ENCODE measurements around the gene SPC24. TPM values are rescaled to one million over a fixed set of nuclear protein-coding genes. Genes with fewer than 3 reads are reported as not detected.
"Not testable (repeated sequence)": the region's sequence is repeated elsewhere in the genome, so short reads cannot be mapped to it uniquely, and the experiment has no call there.

The SPC24 gene
- polyA plus RNA-seq, 1 donor from 2014 or later, result not detected

DNA sequence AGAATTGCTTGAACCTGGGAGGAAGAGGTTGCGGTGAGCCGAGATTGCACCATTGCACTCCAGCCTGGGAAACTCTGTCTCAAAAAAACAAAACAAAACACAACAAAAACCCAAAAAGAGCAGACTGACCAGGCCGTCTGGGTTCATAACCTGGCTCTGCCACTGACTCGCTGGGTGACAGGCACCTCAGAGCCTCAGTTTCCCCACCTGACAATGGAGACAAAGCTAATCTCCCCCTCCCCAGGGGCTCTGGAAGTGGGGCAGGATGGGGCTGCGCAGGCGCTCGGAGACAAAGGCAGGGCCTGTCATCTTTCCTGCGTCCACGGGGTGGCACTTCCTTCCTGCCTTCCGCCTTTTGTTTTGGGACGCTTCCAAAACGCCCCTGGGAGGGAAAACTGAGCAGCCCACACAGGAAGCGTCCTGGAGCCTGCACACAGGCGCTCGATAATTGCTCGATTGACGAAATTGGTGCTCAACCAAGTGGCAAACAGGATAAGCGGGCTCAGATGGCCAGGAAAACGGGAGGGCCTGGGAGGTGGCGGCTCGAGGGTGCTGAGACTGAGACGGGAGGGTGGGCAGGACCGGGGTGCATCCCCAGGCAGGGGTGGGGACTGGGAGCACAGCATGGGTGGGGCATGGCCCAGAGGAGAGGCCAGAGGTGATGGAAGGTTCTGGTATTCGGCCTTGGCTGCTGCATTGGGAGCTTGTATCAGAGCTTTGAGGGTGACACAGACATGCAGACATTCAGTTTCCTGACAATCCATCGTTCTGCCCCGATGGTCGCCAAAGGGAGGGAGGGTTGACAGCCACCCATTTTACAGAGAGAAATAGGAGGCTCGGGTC, 17.8 kb downstream of the SPC24 start:
- H3K9me3 Mint-ChIP-seq, result peaks cover 0 to 1% (median 0%) of the 10 kb centered on the region in 3 donors
- H3K27me3 Mint-ChIP-seq, result peaks cover 29% of the 10 kb centered on the region
- H3K36me3 Mint-ChIP-seq, result peaks cover 2% of the 10 kb centered on the region
- peak overlapping the region in 2 of 4 donors; percentile 23 to 54 for H3K4me3 Mint-ChIP-seq
- H3K4me1 Mint-ChIP-seq, result peaks cover 0 to 8% (median 0%) of the 10 kb centered on the region in 3 donors
- H3K27ac Mint-ChIP-seq, result peak overlapping the region in 1 of 3 donors; percentile 35

DNA sequence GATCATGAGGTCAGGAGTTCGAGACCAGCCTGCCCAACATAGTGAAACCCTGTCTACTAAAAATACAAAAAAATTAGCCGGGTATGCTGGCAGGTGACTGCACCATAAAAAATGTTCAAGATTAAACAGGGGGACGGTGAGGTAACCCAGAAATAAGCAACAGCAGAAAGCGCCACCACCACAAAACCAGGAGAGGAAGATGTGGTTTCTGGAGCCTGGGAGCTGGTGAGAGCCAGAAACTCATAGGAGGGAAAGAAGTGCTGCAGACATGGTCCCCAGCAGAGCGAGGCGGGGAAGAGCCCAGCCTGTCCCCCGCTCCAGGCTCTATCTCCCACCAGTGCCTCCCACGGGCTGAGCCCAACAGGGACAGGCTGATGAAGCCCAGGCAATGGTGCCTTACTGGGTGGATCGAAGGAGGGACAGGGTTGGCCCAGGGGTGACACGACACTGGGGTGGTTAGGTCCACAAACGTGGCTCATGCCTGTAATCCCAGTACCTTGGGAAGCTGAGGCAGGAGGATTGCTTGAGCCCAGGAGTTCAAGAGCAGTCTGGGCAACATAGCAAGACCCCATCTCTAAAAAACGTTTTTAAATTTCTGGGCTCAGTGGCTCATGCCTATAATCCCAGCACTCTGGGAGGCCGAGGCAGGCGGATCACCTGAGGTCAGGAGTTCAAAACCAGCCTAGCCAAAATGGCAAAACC, 19.0 kb downstream of the SPC24 start:
- peaks cover 0 to 8% (median 0%) of the 10 kb centered on the region in 3 donors for H3K4me1 Mint-ChIP-seq
- peaks cover 0 to 1% (median 0%) of the 10 kb centered on the region in 3 donors for H3K9me3 Mint-ChIP-seq
- H3K27ac Mint-ChIP-seq, result no peak overlapping the region
- H3K27me3 Mint-ChIP-seq, result peaks cover 29% of the 10 kb centered on the region
- peak overlapping the region in 2 of 4 donors; percentile 47 to 65 for H3K4me3 Mint-ChIP-seq
- peaks cover 2% of the 10 kb centered on the region for H3K36me3 Mint-ChIP-seq

DNA sequence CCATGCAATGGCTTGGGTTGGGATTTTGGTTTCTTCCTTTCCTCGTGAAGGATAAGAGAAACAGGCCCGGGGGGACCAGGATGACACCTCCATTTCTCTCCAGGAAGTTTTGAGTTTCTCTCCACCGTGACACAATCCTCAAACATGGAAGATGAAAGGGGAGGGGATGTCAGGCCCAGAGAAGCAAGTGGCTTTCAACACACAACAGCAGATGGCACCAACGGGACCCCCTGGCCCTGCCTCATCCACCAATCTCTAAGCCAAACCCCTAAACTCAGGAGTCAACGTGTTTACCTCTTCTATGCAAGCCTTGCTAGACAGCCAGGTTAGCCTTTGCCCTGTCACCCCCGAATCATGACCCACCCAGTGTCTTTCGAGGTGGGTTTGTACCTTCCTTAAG, 24.1 kb downstream of the SPC24 start:
- Mint-ChIP-seq H3K4me1 (peaks cover 0 to 3% (median 0%) of the 10 kb centered on the region in 3 donors), H3K27ac (no peak overlapping the region), H3K4me3 (no peak overlapping the region), H3K27me3 (peaks cover 6% of the 10 kb centered on the region), H3K36me3 (peaks cover 2% of the 10 kb centered on the region), H3K9me3 (no peaks in the 10 kb centered on the region)

DNA sequence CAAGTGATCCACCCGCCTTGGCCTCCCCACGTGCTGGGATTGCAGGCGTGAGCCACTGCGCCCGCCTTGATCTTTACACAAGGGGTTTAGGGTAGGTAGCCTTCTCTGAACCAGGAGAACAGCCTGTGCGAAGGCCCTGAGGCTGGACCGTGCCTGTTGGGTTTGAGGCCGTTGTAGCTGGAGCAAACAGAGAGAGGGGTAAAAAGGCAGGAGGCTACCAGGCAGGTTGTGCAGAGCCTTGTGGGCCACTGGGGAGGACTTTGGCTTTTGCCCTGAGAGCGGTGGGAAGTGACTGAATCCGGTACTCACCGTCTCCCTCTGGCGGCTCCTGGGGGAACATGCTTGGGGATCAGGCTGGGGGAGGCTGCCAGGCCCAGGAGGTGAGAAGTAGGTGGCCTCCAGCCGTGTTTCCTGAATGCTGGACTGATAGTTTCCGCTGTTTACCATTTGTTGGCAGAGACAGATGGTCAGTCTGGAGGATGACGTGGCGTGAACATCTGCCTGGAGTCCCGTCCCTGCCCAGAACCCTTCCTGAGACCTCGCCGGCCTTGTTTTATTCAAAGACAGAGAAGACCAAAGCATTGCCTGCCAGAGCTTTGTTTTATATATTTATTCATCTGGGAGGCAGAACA, 24.6 kb downstream of the SPC24 start:
- Mint-ChIP-seq H3K4me3 (no peak overlapping the region), H3K4me1 (peaks cover 0 to 3% (median 1%) of the 10 kb centered on the region in 3 donors), H3K36me3 (peaks cover 2% of the 10 kb centered on the region), H3K27ac (peak overlapping the region in 1 of 3 donors; percentile 16), H3K27me3 (peaks cover 2% of the 10 kb centered on the region), H3K9me3 (no peaks in the 10 kb centered on the region)

DNA sequence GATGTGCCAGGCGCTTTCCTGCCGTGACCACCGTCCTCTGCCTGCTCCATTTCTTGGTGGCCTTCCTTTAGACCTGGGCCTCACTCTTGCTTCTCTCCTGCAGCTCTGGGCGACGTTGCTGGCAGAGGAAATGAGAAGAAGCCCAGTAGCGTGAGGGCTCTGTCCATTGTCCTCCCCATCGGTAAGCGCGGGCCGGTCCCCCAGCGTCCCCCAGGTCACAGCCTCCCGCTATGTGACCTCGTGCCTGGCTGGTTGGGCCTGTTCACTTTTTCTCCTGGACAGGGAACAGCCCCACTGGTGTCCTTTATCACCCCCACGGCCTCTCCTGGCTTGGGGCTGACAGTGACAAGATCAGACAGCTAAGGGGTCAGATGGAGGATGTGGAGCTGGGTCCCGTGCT, 27.7 kb downstream of the SPC24 start:
- no peaks in the 10 kb centered on the region for H3K27me3 Mint-ChIP-seq
- no peak overlapping the region for H3K4me3 Mint-ChIP-seq
- H3K9me3 Mint-ChIP-seq, result no peaks in the 10 kb centered on the region
- peak overlapping the region in 1 of 3 donors; percentile 67 for H3K27ac Mint-ChIP-seq
- H3K36me3 Mint-ChIP-seq, result no peaks in the 10 kb centered on the region
- peaks cover 0 to 3% (median 1%) of the 10 kb centered on the region in 3 donors for H3K4me1 Mint-ChIP-seq

DNA sequence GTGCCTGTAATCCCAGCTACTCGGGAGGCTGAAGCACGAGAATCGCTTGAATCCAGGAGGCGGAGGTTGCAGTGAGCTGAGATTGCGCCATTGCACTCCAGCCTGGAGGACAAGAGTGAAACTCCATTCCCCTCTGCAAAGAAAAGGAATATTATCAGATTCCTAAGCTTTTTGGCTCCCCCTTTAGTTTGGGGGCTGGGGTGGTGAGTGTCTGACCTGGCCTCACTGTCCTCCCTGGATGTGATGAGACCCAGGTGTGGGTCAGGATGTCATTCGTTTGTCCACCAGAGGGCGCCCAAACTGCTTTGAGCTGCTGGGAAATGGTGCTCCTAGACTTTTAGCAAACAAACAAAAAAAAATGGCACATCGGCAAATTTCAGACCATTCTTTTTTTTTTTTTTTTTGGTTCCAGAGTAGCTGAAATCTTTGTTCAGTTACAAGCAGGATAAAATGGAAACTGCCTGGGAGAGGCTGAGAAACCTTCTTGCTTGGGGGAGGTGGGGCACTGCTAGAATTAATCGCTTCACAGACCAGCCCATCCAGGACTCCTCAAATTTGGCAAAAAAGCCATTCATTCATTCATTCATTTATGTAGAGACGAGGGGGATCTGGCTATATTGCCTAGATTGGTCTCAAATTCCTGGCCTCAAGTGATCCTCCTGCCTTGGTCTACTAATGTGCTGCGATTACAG, 29.4 kb downstream of the SPC24 start:
- Mint-ChIP-seq H3K4me3 (no peak overlapping the region), H3K27ac (no peak overlapping the region), H3K27me3 (no peaks in the 10 kb centered on the region), H3K36me3 (no peaks in the 10 kb centered on the region), H3K9me3 (no peaks in the 10 kb centered on the region), H3K4me1 (peaks cover 0 to 2% (median 1%) of the 10 kb centered on the region in 3 donors)

DNA sequence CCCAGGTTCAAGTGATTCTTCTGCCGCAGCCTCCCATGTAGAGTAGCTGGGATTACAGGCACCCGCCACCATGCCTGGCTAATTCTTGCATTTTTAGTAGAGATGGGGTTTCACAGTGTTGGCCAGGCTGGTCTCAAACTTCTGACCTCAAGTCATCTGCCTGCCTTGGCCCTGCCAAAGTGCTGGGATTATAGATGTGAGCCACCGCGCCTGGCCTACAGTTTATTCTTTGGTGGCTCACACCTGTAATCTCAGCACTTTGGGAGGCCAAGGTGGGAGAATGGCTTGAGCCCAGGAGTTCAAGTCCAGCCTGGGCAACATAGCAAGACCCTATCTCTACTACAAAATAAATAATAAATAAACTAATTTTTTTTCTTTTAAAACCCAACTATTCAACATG, 31.4 kb downstream of the SPC24 start:
- not testable (repeated sequence) for H3K27ac Mint-ChIP-seq

DNA sequence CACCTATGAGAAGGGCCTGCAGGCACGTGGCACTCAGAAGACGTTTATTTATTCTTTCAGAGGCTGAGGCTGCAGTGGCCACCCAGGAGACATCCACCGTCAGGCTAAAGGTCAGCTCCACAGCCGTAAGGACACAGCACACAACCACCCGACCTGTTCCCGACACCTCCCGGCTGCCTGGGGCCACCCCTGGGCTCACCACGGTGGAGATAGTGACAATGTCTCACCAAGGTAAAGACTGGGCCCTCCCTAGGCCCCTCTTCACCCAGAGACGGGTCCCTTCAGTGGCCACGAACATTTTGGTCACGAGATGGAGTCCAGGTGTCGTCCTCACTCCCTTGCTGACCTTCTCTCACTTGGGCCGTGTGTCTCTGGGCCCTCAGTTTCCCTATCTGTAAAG, 32.5 kb downstream of the SPC24 start:
- Mint-ChIP-seq H3K4me3 (no peak overlapping the region), H3K27me3 (no peaks in the 10 kb centered on the region), H3K36me3 (no peaks in the 10 kb centered on the region), H3K27ac (no peak overlapping the region), H3K4me1 (peaks cover 0 to 1% (median 0%) of the 10 kb centered on the region in 3 donors), H3K9me3 (no peaks in the 10 kb centered on the region)

More for the DNA sequence above, 31.4 kb downstream of the SPC24 start:
- not testable (repeated sequence) for H3K27me3 Mint-ChIP-seq, H3K36me3 Mint-ChIP-seq, H3K4me3 Mint-ChIP-seq, H3K4me1 Mint-ChIP-seq, H3K9me3 Mint-ChIP-seq

DNA sequence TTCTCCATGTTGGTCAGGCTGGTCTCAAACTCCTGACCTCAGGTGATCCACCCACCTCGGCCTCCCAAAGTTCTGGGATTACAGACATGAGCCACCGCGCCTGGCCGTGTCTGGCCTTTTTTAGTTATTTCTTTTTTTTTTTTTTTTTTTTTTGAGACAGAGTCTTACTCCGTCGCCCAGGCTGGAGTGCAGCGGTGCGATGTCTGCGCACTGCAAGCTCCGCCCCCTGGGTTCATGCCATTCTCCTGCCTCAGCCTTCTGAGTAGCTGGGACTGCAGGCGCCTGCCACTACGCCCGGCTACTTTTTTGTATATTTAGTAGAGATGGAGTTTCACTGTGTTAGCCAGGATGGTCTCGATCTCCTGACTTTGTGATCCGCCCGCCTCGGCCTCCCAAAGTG, 33.6 kb downstream of the SPC24 start:
- H3K9me3 Mint-ChIP-seq, H3K27ac Mint-ChIP-seq, H3K4me1 Mint-ChIP-seq, H3K36me3 Mint-ChIP-seq, H3K27me3 Mint-ChIP-seq, H3K4me3 Mint-ChIP-seq: not testable (repeated sequence)

DNA sequence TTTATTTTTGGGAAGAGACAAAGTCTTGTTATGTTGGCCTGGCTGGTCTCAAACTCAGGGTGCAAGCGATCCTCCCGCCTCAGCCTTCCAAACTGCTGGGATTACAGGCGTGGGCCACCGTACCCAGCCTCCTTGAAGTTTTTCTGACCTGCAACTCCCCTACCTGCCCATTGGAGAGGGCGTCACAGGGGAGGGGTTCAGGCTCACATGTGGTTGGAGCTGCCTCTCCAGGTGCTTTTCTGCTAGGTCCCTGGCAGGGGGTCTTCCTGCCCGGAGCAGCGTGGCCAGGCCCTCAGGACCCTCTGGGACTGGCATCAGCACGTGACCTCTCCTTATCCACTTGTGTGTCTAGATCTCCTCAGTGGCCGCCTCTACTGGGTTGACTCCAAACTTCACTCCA, 39.1 kb downstream of the SPC24 start:
- H3K36me3 Mint-ChIP-seq, result no peaks in the 10 kb centered on the region

DNA sequence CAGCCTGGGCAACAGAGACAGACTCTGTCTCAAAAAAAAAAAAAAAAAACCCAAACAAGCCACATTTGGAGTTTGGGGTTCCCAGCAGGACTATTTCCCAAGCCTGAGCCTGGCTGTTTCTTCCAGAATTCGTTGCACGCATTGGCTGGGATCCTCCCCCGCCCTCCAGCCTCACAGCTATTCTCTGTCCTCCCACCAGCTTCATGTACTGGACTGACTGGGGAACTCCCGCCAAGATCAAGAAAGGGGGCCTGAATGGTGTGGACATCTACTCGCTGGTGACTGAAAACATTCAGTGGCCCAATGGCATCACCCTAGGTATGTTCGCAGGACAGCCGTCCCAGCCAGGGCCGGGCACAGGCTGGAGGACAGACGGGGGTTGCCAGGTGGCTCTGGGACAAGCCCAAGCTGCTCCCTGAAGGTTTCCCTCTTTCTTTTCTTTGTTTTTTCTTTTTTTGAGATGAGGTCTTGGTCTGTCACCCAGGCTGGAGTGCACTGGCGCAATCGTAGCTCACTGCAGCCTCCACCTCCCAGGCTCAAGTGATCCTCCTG, 39.6 kb downstream of the SPC24 start:
- peaks cover 0 to 2% (median 0%) of the 10 kb centered on the region in 3 donors for H3K4me1 Mint-ChIP-seq
- H3K36me3 Mint-ChIP-seq, result no peaks in the 10 kb centered on the region
- H3K27me3 Mint-ChIP-seq, result no peaks in the 10 kb centered on the region
- H3K4me3 Mint-ChIP-seq, result no peak overlapping the region
- H3K9me3 Mint-ChIP-seq, result peaks cover 0 to 1% (median 0%) of the 10 kb centered on the region in 3 donors
- peak overlapping the region in 1 of 3 donors; percentile 16 for H3K27ac Mint-ChIP-seq

More for the DNA sequence above, 39.1 kb downstream of the SPC24 start:
- H3K9me3 Mint-ChIP-seq, result peaks cover 0 to 1% (median 0%) of the 10 kb centered on the region in 3 donors
- H3K4me3 Mint-ChIP-seq, result no peak overlapping the region
- peaks cover 0 to 2% (median 0%) of the 10 kb centered on the region in 3 donors for H3K4me1 Mint-ChIP-seq
- H3K27me3 Mint-ChIP-seq, result no peaks in the 10 kb centered on the region
- H3K27ac Mint-ChIP-seq, result no peak overlapping the region

DNA sequence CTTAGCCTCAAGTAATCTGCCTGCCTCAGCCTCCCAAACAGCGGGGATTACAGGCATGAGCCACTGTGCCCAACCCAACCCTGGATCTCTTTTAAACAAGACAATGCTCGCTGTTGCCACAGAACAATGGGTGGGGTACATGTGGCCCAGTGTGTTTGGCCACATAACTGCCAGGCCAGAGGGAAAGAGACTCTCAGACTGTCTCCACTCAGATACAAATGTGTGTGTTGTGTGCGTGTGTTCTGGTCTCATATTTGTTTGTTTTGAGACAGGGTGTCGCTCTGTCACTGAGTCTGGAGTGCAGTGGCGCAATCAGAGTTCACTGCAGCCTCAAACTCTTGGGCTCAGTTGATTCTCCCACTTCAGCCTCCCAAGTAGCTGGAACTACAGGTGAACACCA, 40.5 kb downstream of the SPC24 start:
- H3K27ac Mint-ChIP-seq, result no peak overlapping the region
- peaks cover 0 to 2% (median 0%) of the 10 kb centered on the region in 3 donors for H3K4me1 Mint-ChIP-seq
- H3K4me3 Mint-ChIP-seq, result no peak overlapping the region
- peaks cover 0 to 1% (median 0%) of the 10 kb centered on the region in 3 donors for H3K9me3 Mint-ChIP-seq
- no peaks in the 10 kb centered on the region for H3K27me3 Mint-ChIP-seq
- no peaks in the 10 kb centered on the region for H3K36me3 Mint-ChIP-seq

DNA sequence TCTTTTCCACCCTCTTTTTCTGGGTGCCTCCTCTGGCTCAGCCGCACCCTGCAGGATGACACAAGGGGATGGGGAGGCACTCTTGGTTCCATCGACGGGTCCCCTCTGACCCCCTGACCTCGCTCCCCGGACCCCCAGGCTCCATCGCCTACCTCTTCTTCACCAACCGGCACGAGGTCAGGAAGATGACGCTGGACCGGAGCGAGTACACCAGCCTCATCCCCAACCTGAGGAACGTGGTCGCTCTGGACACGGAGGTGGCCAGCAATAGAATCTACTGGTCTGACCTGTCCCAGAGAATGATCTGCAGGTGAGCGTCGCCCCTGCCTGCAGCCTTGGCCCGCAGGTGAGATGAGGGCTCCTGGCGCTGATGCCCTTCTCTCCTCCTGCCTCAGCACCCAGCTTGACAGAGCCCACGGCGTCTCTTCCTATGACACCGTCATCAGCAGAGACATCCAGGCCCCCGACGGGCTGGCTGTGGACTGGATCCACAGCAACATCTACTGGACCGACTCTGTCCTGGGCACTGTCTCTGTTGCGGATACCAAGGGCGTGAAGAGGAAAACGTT, 42.4 kb downstream of the SPC24 start:
- no peak overlapping the region for H3K27ac Mint-ChIP-seq
- H3K27me3 Mint-ChIP-seq, result no peaks in the 10 kb centered on the region
- peaks cover 0 to 2% (median 0%) of the 10 kb centered on the region in 3 donors for H3K4me1 Mint-ChIP-seq
- peaks cover 0 to 1% (median 0%) of the 10 kb centered on the region in 3 donors for H3K9me3 Mint-ChIP-seq
- H3K36me3 Mint-ChIP-seq, result no peaks in the 10 kb centered on the region
- no peak overlapping the region for H3K4me3 Mint-ChIP-seq

DNA sequence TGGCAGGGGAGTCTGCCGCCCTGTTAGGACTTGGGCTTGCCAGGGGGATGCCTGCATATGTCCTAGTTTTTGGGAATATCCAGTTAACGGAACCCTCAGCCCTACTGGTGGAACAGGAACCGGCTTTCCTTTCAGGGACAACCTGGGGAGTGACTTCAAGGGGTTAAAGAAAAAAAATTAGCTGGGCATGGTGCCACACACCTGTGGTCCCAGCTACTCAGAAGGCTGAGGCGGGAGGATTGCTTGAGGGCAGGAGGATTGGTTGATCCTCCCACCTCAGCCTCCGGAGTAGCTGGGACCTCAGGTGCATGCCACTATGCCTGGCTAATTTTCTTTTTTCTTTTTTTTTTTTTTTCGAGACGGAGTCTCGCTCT, 43.8 kb downstream of the SPC24 start:
- Mint-ChIP-seq H3K36me3 (no peaks in the 10 kb centered on the region), H3K27ac (no peak overlapping the region), H3K4me3 (no peak overlapping the region), H3K27me3 (no peaks in the 10 kb centered on the region), H3K9me3 (peaks cover 0 to under 1% (median 0%) of the 10 kb centered on the region in 3 donors), H3K4me1 (peaks cover 0 to 2% (median 0%) of the 10 kb centered on the region in 3 donors)
